ENCODE results near the gene NEAT1. TPM values are rescaled to one million over a fixed set of nuclear protein-coding genes. Genes with fewer than 3 reads are reported as not detected.

The NEAT1 gene
- total and polyA plus RNA-seq, 8 donors = 295 to 2,770 (median 695) TPM

GRCh38 chr11:65426839-65427690, 4.5 kb downstream of the NEAT1 start:
- peaks cover 0 to 37% (median 0%) of the 10 kb centered on the region in 3 donors for H3K36me3 ChIP-seq
- H3K4me1 ChIP-seq = peaks cover 0 to 43% (median 14%) of the 10 kb centered on the region in 3 donors
- H3K4me3 ChIP-seq = peak overlapping the region in 3 of 4 donors; percentile 74 to 93 (median 81)
- H3K9me3 ChIP-seq = no peaks in the 10 kb centered on the region
- no peaks in the 10 kb centered on the region for H3K27me3 ChIP-seq
- intact Hi-C loops (cut with DNase I) = no loop called here
- ATAC-seq = peak; percentile 1 to 5 (median 4)
- TF ChIP-seq CTCF (IDR thresholded peaks at IDR 0.05) = no peak
- peak; percentile 66 to 83 (median 73) for DNase-seq
- H3K27ac ChIP-seq = peak overlapping the region; percentile 98 to 99 (median 99)
- FAIRE-seq = no peak
- WGBS, 2 donors = 13 to 15% methylated on average over 10 of the region's 10 CpGs

- intact Hi-C loops (cut with DNase I) = no loop called here
- H3K27ac ChIP-seq = peak overlapping the region; percentile 26 to 99 (median 99)
- peaks cover 0 to 36% (median 0%) of the 10 kb centered on the region in 3 donors for H3K36me3 ChIP-seq
- DNase-seq (peak in 5 of 6 donors; percentile 45 to 76 (median 67)), ATAC-seq (peak in 3 of 4 donors; percentile 1 to 4 (median 2)), FAIRE-seq (no peak)
- 16 to 19% methylated on average over 11 of the region's 11 CpGs for WGBS, 2 donors
- no peaks in the 10 kb centered on the region for H3K27me3 ChIP-seq
- peaks cover 3 to 51% (median 16%) of the 10 kb centered on the region in 3 donors for H3K4me1 ChIP-seq
- H3K4me3 ChIP-seq = peak overlapping the region in 3 of 4 donors; percentile 74 to 93 (median 81)
- no peak for TF ChIP-seq CTCF (IDR thresholded peaks at IDR 0.05)
- no peaks in the 10 kb centered on the region for H3K9me3 ChIP-seq
Measured at GRCh38 chr11:65427691-65428577, 5.3 kb downstream of the NEAT1 start.

GRCh38 chr11:65428578-65429067, 6.0 kb downstream of the NEAT1 start:
- intact Hi-C loops (cut with DNase I) = no loop called here
- peak in 5 of 6 donors; percentile 39 to 71 (median 47) for DNase-seq
- TF ChIP-seq CTCF (IDR thresholded peaks at IDR 0.05) = no peak
- no peak for FAIRE-seq
- WGBS, 2 donors = 28 to 42% methylated on average over 5 of the region's 5 CpGs
- Histone ChIP-seq H3K27me3 (no peaks in the 10 kb centered on the region), H3K4me1 (peaks cover 5 to 58% (median 16%) of the 10 kb centered on the region in 3 donors), H3K27ac (peak overlapping the region in 3 of 4 donors; percentile 99), H3K36me3 (peaks cover 0 to 31% (median 0%) of the 10 kb centered on the region in 3 donors), H3K4me3 (peak overlapping the region in 2 of 4 donors; percentile 81 to 93), H3K9me3 (no peaks in the 10 kb centered on the region)
- peak in 3 of 4 donors; percentile 0 to 2 (median 1) for ATAC-seq

- no peaks in the 10 kb centered on the region for H3K9me3 ChIP-seq
- H3K36me3 ChIP-seq = peaks cover 0 to 28% (median 0%) of the 10 kb centered on the region in 3 donors
- 9 to 13% methylated on average over 9 of the region's 9 CpGs for WGBS, 2 donors
- H3K27me3 ChIP-seq = no peaks in the 10 kb centered on the region
- DNase-seq (peak in 1 of 6 donors; percentile 48), ATAC-seq (peak in 1 of 4 donors; percentile 3), FAIRE-seq (no peak)
- intact Hi-C loops (cut with DNase I) = no loop called here
- H3K27ac ChIP-seq = peak overlapping the region in 2 of 4 donors; percentile 99
- no peak for TF ChIP-seq CTCF (IDR thresholded peaks at IDR 0.05)
- peaks cover 9 to 63% (median 16%) of the 10 kb centered on the region in 3 donors for H3K4me1 ChIP-seq
- H3K4me3 ChIP-seq = peak overlapping the region in 2 of 4 donors; percentile 81 to 93
Measured at GRCh38 chr11:65429068-65429681, 6.6 kb downstream of the NEAT1 start.

Data from pancreas (tissue), 10 donors.